WTC11 (cell line): ENCODE results near the gene JTB. TPM values are rescaled to one million over a fixed set of nuclear protein-coding genes. Genes with fewer than 3 reads are reported as not detected.

ENCODE experiments used
- ATAC-seq: fragments of 200-7000 bp; cut with Tn5 transposase; 2 replicates; pipeline ENCODE4 v1.10.0; 2021; ENCODE audit warnings: mild to moderate bottlenecking, moderate library complexity
- CTCF ChIA-PET: fragments of 300-600 bp; sonication (Branson Sonifier 250); formaldehyde crosslinking; loops from one replicate; lab custom pipeline; 2021; ENCODE audit warnings: antibody characterized with exemption; lab: Charles Lee
- POLR2A ChIA-PET: fragments of 350-600 bp; sonication (Branson Sonifier 250); formaldehyde crosslinking; loops from one replicate; lab custom pipeline; 2021; ENCODE audit warnings: antibody characterized with exemption; lab: Charles Lee
- DNase-seq: peaks from one replicate; pipeline ENCODE4 v3.0.0; 2021; ENCODE audit warnings: low spot score
- H3K27ac Mint-ChIP-seq: 2 replicates; pipeline ENCODE4 v1.8.0; 2021; ENCODE audit warnings: mixed read lengths
- H3K27me3 Mint-ChIP-seq: 2 replicates; pipeline ENCODE4 v1.8.0; 2021; ENCODE audit warnings: low read depth, mild to moderate bottlenecking, moderate library complexity, mixed read lengths
- H3K36me3 Mint-ChIP-seq: 2 replicates; pipeline ENCODE4 v1.8.0; 2021; ENCODE audit warnings: mixed read lengths
- H3K4me1 Mint-ChIP-seq: 2 replicates; pipeline ENCODE4 v1.8.0; 2022; ENCODE audit warnings: mixed read lengths
- H3K4me3 Mint-ChIP-seq: 2 replicates; pipeline ENCODE4 v1.8.0; 2021; ENCODE audit warnings: mild to moderate bottlenecking, moderate library complexity, mixed read lengths
- H3K9me3 Mint-ChIP-seq: 2 replicates; pipeline ENCODE4 v1.8.0; 2021; ENCODE audit warnings: mixed read lengths
- CTCF ChIP-seq: fragments of 200-600 bp; IDR thresholded peaks from 2 replicates; pipeline ENCODE4 v1.8.0; 2022; ENCODE audit warnings: antibody characterized with exemption
- HMGXB4 ChIP-seq: sonication (generic); formaldehyde crosslinking; IDR thresholded peaks from 2 replicates; pipeline ENCODE4 v1.8.1; 2023; ENCODE audit warnings: mild to moderate bottlenecking, moderate library complexity, missing genetic modification reagents
- NFE2L1 ChIP-seq: sonication (generic); formaldehyde crosslinking; IDR thresholded peaks from 2 replicates; pipeline ENCODE4 v1.8.1; 2023; ENCODE audit warnings: missing genetic modification reagents
- NR1H2 ChIP-seq: sonication (generic); formaldehyde crosslinking; IDR thresholded peaks from 2 replicates; pipeline ENCODE4 v1.9.0; 2021; ENCODE audit warnings: mild to moderate bottlenecking, moderate library complexity, missing genetic modification reagents
- OVOL2 ChIP-seq: fragments of 250-450 bp; sonication (Bioruptor Pico); IDR thresholded peaks from 2 replicates; pipeline ENCODE4 v1.9.0; 2021; ENCODE audit warnings: mild to moderate bottlenecking, borderline replicate concordance
- RORB ChIP-seq: fragments of 250-450 bp; sonication (Bioruptor Pico); IDR thresholded peaks from 2 replicates; pipeline ENCODE4 v1.9.0; 2021; ENCODE audit warnings: mild to moderate bottlenecking
- STAT6 ChIP-seq: sonication (generic); formaldehyde crosslinking; conservative IDR thresholded peaks from 2 replicates; pipeline ENCODE4 v1.8.1; 2023; ENCODE audit warnings: mild to moderate bottlenecking, low read depth, missing genetic modification reagents, moderate library complexity
- ZNF232 ChIP-seq: sonication (generic); formaldehyde crosslinking; IDR thresholded peaks from 2 replicates; pipeline ENCODE4 v1.8.0; 2022; ENCODE audit warnings: mild to moderate bottlenecking, missing genetic modification reagents
- total RNA-seq: library from RNA; stranded (reverse); gene quantifications from 3 replicates; pipeline ENCODE4 v1.2.3, GENCODE V29; 2021
- TF ChIP-seq, protein P1 (sequence below): sonication (generic); formaldehyde crosslinking; IDR thresholded peaks from 2 replicates; pipeline ENCODE4 v1.8.0; 2022; ENCODE audit warnings: mild to moderate bottlenecking, missing genetic modification reagents
- TF ChIP-seq, protein P2 (sequence below): sonication (generic); formaldehyde crosslinking; IDR thresholded peaks from 2 replicates; pipeline ENCODE4 v1.8.0; 2022; ENCODE audit warnings: missing genetic modification reagents

Gene JTB
- total RNA-seq, 1 experiment from 2014 or later, result 90.3 TPM

DNA sequence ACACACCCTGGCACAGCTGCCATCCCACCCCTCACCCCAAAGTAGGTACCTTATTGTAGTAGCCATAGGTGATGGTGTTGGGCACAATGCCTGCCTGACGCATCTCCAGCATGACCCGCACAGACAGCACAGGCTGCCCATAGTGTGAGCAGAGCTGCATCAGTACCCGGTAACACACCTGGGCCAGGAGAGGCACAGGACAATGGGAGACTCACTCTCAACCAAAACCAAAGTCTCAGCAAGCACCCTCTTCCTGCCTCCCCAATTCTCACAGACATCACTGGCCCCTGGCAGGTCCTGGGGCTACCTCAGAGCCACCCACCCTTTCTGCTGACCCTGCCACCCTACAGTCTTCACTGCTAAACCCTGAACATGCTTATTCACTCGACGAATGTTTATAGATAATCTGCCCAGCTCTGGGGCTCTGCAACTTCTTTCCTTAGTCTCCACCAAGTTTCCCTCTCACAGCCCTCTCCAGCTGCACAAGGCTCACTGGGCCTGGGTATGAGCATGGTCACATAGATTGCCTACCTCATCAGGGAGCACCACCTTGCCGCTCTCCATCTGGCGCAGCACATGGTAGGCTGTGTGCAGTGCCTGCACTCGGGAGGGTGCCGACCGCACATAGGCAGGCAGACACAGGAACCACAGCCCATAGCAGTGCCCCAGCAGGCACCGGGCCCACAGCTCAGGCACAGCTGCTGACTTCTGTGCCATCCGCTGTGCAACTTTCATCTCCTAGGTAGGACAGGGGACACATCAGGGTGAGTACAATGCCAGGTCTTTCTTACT lies 41.3 kb downstream of the JTB start:
- ATAC-seq (no peak), DNase-seq (no peak)
- no peaks in the 10 kb centered on the region for H3K4me1 Mint-ChIP-seq
- no peaks in the 10 kb centered on the region for H3K27me3 Mint-ChIP-seq
- TF ChIP-seq, protein P1, sequence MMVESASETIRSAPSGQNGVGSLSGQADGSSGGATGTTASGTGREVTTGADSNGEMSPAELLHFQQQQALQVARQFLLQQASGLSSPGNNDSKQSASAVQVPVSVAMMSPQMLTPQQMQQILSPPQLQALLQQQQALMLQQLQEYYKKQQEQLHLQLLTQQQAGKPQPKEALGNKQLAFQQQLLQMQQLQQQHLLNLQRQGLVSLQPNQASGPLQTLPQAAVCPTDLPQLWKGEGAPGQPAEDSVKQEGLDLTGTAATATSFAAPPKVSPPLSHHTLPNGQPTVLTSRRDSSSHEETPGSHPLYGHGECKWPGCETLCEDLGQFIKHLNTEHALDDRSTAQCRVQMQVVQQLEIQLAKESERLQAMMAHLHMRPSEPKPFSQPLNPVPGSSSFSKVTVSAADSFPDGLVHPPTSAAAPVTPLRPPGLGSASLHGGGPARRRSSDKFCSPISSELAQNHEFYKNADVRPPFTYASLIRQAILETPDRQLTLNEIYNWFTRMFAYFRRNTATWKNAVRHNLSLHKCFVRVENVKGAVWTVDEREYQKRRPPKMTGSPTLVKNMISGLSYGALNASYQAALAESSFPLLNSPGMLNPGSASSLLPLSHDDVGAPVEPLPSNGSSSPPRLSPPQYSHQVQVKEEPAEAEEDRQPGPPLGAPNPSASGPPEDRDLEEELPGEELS (CRISPR knock-in tag), result no peak
- TF ChIP-seq HMGXB4 (CRISPR knock-in tag) (no peak), CTCF (no peak), STAT6 (CRISPR knock-in tag) (no peak)
- no peaks in the 10 kb centered on the region for H3K9me3 Mint-ChIP-seq
- H3K27ac Mint-ChIP-seq, result peak overlapping the region; percentile 28; the same call in 1 of the 2 replicates
- peaks cover 63% of the 10 kb centered on the region for H3K36me3 Mint-ChIP-seq
- POLR2A ChIA-PET, result no interaction called here
- H3K4me3 Mint-ChIP-seq, result no peak overlapping the region
- CTCF ChIA-PET, result no interaction called here

- CTCF ChIA-PET, result no interaction called here
Observed at GRCh38 chr1:153934746-153935145, 42.7 kb downstream of the JTB start.

GRCh38 chr1:153933955-153934354 lies 43.5 kb downstream of the JTB start:
- CTCF ChIA-PET, result no interaction called here
- Mint-ChIP-seq H3K4me1 (no peaks in the 10 kb centered on the region), H3K36me3 (peaks cover 51% of the 10 kb centered on the region), H3K9me3 (no peaks in the 10 kb centered on the region), H3K27me3 (no peaks in the 10 kb centered on the region), H3K4me3 (no peak overlapping the region), H3K27ac (no peak overlapping the region)
- no peak for TF ChIP-seq OVOL2 (CRISPR knock-in tag)
- TF ChIP-seq NFE2L1 (CRISPR knock-in tag), result no peak
- TF ChIP-seq, protein P2, sequence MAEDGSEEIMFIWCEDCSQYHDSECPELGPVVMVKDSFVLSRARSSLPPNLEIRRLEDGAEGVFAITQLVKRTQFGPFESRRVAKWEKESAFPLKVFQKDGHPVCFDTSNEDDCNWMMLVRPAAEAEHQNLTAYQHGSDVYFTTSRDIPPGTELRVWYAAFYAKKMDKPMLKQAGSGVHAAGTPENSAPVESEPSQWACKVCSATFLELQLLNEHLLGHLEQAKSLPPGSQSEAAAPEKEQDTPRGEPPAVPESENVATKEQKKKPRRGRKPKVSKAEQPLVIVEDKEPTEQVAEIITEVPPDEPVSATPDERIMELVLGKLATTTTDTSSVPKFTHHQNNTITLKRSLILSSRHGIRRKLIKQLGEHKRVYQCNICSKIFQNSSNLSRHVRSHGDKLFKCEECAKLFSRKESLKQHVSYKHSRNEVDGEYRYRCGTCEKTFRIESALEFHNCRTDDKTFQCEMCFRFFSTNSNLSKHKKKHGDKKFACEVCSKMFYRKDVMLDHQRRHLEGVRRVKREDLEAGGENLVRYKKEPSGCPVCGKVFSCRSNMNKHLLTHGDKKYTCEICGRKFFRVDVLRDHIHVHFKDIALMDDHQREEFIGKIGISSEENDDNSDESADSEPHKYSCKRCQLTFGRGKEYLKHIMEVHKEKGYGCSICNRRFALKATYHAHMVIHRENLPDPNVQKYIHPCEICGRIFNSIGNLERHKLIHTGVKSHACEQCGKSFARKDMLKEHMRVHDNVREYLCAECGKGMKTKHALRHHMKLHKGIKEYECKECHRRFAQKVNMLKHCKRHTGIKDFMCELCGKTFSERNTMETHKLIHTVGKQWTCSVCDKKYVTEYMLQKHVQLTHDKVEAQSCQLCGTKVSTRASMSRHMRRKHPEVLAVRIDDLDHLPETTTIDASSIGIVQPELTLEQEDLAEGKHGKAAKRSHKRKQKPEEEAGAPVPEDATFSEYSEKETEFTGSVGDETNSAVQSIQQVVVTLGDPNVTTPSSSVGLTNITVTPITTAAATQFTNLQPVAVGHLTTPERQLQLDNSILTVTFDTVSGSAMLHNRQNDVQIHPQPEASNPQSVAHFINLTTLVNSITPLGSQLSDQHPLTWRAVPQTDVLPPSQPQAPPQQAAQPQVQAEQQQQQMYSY (CRISPR knock-in tag), result no peak
- no peak for TF ChIP-seq RORB (CRISPR knock-in tag)
- no peak for TF ChIP-seq ZNF232 (CRISPR knock-in tag)
- no peak for ATAC-seq
- POLR2A ChIA-PET, result interaction anchor here (0.7 kb wide), 1 partner anchor 30 kb away, joined by 3 read pairs; no protein-coding TSS in a partner anchor
- DNase-seq, result no peak

More at GRCh38 chr1:153934746-153935145, 42.7 kb downstream of the JTB start:
- DNase-seq, result no peak
- no peaks in the 10 kb centered on the region for H3K9me3 Mint-ChIP-seq
- no peaks in the 10 kb centered on the region for H3K4me1 Mint-ChIP-seq
- H3K36me3 Mint-ChIP-seq, result peaks cover 55% of the 10 kb centered on the region
- no peak for ATAC-seq
- H3K27ac Mint-ChIP-seq, result no peak overlapping the region
- POLR2A ChIA-PET, result interaction anchor here (0.5 to 0.7 kb wide), 2 partner anchors 11 to 29 kb away, joined by 3 read pairs; no protein-coding TSS in a partner anchor
- no peak for TF ChIP-seq NR1H2
- no peak overlapping the region for H3K4me3 Mint-ChIP-seq
- H3K27me3 Mint-ChIP-seq, result no peaks in the 10 kb centered on the region
